NCI-H510A (cell line): ENCODE results near the gene ALDH3B2.
A peak's percentile ranks its signal among the peaks of the same experiment; 100 is the strongest.
"Not testable (repeated sequence)": the region's sequence is repeated elsewhere in the genome, so short reads cannot be mapped to it uniquely, and the experiment has no call there.

Source experiments
- DNase-seq: peaks from one replicate; lab custom pipeline; 2025; lab: John Stamatoyannopoulos, UW

Gene ALDH3B2

GRCh38 chr11:67662142-67662834 is 12.1 kb downstream of the ALDH3B2 start:
- DNase-seq = no peak

DNA sequence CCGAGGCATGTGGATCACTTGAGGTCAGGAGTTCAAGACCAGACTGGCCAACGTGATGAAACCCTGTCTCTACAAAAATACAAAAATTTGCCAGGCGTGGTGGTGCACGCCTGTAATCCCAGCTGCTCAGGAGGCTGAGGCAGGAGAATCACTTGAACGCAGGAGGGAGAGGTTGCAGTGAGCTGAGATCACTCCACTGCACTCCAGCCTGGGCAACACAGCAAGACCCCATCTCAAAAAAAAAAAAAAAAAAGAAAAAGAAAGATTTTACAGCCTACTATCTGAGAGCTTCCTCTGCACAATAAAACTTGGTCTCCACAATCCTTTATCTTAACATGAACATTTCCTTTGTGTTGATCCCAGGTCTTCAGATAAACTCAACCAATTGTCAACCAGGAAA is 13.7 kb downstream of the ALDH3B2 start:
- not testable (repeated sequence) for DNase-seq

GRCh38 chr11:67659651-67660165 is 14.7 kb downstream of the ALDH3B2 start:
- not testable (repeated sequence) for DNase-seq

DNA sequence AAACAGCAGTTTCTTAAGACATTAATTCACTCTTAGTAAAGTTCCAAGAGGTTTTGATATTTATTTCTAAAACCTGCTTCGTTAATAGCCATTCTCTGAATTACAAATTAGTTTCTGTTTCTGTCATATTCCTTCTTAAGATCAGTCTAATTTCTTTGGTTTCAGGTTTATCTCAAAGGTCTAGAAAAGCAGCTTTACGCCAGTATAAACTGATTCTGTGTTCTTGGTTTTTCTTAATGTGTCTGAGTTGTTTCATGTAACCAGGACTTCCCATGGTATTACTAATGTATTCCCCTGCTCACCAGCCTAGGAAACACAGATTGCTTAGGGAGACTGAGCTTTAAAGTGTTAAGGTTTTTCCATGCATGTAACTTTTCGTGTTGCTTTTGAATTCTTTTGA is 17.1 kb downstream of the ALDH3B2 start:
- no peak for DNase-seq

DNA sequence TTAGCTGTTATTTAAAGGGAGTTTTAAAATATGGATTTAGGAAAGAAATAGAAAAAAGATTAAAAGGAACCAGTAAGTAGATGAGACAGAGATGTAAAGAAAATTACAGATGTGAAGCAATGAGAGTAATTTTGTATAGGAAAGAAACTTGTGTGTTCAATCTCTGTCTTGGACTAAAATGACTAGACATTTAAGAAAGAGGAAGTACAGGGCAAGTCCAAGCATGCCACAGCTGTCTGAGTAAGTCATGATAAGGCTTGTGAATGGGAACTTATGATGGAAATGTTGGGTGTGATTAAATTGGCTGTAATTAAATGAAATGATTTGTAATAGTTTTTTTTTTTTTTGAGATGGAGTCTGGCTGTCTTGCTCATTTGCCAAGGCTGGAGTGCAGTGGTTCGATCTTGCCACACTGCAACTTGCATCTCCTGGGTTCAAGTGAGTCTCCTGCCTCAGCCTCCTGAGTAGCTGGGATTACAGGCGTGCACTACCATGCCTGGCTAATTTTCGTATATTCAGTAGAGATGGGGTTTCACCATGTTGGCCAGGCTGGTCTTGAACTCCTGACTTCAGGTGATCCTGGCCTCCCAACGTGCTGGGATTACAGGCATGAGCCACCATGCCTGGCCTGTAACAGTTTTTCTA is 18.0 kb downstream of the ALDH3B2 start:
- DNase-seq = no peak

DNA sequence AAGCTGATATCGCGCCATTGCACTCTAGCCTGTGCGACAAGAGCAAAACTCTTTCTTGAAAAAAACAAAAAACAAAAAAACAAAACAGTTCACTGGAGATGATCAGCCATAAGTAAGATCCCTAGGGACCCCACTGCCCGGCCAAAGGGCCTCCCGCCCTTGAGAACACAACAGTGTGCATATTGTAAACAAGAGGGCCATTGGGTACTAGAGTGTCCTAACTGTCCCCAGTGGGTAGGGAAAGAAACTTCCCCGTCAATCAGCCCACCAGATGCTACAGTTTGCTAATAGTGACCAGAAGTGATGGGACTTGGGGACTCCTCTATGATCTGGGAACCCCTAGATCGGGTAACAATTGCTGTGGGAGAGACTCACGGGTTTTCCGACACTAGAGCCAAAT is 20.2 kb downstream of the ALDH3B2 start:
- DNase-seq = no peak

DNA sequence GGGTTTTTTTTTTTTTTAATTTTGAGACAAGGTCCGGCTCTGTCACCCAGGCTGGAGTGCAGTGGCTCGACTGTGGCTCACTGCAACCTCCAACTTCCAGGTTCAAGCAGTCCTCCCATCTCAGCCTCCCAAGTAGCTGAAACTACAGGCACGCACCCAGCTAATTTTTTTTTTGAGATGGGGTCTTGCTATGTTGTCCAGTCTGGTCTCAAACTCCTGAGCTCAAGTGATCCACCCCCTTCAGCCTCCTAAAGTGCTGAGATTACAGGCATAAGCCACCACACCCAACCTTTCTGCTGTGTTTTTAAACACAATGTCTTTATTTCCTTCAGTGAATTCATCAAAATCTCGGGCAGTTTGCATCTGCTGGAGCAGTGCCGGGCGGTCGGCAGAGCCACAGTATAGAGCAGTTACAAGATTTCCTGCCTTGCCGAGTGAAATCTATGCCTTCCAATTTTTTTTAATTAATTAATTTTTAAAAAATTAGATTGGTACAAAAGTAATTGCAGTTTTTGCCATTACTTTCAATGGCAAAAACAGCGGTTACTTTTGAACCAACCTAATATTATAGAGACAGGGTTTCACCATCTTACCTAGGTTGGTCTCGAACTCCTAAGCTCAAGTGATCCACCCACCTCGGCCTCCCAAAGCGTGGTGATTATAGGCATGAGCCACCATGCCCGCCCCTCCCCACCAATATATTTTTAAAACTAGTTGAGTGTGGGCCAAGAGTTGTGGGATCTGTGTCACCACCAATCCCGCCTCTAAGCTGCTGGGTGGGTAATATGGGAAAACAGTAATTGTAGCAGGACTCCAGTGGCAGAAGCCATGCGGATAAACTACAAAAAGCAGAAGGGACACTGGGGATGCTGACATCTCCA is 21.2 kb downstream of the ALDH3B2 start:
- DNase-seq = no peak

- no peak for DNase-seq
Observed at GRCh38 chr11:67651976-67652781, 22.2 kb downstream of the ALDH3B2 start.

- DNase-seq = no peak
Observed at GRCh38 chr11:67649634-67650510, 24.6 kb downstream of the ALDH3B2 start.

- DNase-seq = no peak
Observed at GRCh38 chr11:67648796-67649613, 25.4 kb downstream of the ALDH3B2 start.

DNA sequence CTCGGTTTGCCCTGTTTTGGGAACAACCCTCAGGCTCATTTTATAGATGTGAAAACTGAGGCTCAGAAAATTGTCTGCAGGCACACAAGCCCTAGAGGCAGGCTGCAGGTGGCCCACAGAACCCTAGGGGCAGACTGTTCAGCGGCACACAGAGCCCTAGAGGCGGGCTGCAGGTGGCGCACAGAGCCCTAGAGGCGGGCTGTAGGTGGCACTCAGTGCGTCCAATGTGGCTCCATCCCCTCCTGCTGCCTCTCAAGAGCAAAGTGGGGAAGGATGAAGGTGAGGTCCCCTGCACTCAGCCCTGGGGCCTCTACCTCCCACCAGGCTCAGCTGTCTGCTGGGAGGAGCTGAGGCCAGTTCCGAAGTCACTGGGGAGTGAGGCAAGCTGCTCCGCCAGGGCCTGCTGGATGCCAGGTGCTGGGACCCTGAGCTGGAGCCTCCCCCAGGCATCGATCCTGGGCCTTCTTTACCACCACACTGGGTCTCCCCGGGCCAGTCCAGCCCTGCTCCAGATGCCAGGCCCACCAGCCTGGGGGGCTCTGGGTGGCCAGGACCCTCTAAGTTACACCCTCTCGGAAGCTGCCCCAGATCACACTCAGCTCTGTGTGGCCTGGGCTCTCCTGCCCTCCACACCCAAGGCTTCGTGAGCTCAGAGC is 26.2 kb downstream of the ALDH3B2 start:
- peak; percentile 62 for DNase-seq

GRCh38 chr11:67647471-67647870 is 27.0 kb downstream of the ALDH3B2 start:
- DNase-seq = no peak

DNA sequence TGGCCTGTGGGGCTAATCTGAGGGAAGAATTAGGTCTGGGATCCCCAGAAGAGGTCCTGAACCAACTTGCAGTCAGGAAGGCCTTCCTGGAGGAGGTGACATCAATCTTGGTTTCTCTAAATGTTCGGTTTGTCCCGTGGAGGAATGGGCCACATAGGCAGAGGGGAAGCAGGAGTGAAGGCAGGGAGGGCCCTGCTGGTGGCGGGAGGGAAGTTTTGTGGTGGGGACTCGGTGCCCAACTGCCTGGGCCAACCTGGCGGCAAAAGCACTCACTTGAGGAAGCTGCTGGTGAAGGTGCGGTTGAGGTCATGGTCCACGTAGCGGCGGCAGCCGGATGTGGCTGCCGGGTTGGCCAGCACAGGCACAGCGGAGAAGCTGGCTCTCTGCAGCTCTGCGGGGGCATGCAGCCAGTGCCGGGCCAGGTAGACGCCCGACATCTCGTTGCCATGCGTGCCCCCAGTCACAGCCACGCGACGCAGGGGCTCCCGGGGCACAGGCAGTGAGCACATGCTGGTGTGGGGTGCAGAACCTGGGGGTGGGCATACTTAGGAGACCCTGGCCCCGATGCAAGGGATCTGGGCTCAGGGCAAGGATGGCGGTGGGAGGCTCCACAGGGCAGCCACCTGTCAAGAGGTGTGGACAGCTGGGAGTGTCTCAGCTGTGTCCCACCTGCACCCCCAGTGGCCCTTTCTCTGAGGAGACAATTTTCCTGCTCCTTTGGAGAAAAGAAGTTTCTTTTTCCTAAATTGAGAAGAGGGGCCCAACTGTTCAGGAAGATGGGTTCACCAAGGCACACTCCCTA is 27.7 kb downstream of the ALDH3B2 start:
- no peak for DNase-seq

DNA sequence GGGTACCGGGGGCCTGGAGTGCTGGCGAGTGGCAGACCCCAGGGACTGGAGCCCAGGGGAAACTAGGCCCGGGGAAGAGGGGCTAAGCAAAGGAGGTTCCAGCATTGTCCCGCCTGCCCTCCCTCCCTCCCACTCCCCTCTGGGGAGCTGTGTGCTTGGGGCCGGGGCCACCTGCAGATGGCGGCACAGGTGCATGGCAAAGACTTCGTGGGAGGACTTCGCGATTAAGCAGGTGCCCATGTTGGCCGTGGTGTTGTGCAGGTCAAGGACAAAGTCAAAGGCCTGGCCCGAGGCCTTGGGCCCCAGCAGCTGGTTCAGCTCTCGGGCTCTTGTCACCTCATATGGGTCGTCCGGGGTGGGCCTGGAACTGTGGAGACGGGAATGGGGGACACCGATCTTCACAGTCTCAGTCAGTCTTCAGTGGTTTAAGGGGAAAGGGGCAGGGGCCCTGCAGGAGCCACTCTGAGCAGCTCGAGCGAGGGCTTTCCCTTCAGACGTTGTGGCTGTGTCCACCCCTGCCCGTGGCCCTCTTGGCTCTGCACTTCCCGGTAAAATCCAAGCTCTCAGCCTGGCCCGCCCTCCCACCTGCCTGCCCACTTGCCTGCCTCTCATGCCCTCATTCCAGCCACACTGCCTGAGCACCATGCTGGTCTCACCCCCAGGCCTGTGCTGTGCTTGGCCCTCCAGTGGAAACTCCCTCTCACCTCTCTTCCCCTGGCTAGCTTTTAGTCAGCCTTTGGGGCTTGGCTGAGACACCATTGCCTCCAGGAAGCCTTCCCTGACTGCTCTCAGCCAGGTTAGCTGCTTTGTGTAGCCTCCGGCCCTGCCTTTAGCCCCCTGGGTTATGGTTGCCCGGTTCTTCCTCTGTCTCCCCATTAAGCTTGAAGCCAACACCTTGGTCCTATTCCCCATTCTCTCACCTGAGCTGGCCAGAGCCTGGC is 28.6 kb downstream of the ALDH3B2 start:
- peak; percentile 9 for DNase-seq

DNA sequence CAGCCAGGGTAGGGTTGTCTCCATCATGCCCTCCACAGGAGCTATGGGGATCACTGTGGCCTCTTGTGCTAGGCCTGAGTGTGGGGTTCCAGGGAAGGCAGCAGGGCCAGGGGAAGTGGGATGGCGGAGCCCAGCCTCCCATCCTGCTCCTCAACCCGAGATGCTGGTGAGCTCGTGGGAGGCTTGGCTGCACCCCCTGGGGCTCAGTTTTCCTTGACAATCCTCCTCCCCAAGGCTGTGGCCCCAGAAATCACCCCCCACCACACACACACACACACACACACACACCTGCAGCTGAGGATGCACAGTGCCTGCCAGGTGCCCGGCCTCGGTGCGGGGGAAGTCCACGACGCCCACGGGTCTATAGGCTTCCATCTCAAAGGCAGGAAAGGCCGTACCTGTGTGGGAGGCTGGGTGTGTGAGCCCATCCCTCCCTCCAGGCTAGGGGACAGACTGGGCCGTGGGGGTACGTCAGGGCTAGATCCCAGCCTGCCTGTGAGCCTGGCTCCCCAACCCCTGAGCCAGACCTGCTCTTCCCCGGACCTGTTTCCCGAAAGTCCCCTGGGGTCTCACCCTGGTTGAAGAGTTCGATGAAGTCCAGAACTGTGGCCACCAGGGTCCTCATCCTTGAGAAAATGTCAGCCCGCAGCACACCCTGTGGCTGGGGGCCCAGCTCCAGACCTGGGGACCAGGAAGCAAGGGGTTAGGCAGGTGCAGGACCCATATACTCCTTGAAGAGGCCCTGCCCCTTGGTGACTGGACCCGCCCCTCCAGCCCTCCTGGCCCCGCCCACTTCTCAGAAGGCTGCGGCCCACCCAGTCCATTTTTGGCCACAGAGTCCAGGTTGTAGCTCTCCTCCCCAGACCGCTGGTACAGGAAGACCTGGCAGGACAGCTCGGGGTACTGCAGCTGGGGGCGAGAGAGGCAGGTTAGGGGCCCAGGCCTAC is 29.7 kb downstream of the ALDH3B2 start:
- DNase-seq = no peak

GRCh38 chr11:67644042-67644441 is 30.4 kb downstream of the ALDH3B2 start:
- DNase-seq = no peak
